ENCODE results near the gene NDC1.

- TF ChIP-seq POLR2A (IDR thresholded peaks at IDR 0.05; ENCODE audit: low read depth, low read length) (no peak), TAF1 (IDR thresholded peaks at IDR 0.05; ENCODE audit: borderline replicate concordance, low read depth, low read length) (no peak), POLR2AphosphoS5 (IDR thresholded peaks at IDR 0.05; ENCODE audit: low read depth, low read length) (no peak)
Measured at GRCh38 chr1:53769780-53770179, 68.3 kb downstream of the NDC1 start.
